HS-27A (cell line): Measurements from ENCODE around the gene ST6GAL1.
"Not testable (repeated sequence)": the region's sequence is repeated elsewhere in the genome, so short reads cannot be mapped to it uniquely, and the experiment has no call there.

Experiments used
- DNase-seq: peaks from one replicate; pipeline ENCODE4 v3.0.0-alpha.2; 2012; ENCODE audit warnings: low read depth, missing footprints

ST6GAL1 gene

GRCh38 chr3:186971106-186971505, 40.8 kb downstream of the ST6GAL1 start:
- DNase-seq: not testable (repeated sequence)

DNA sequence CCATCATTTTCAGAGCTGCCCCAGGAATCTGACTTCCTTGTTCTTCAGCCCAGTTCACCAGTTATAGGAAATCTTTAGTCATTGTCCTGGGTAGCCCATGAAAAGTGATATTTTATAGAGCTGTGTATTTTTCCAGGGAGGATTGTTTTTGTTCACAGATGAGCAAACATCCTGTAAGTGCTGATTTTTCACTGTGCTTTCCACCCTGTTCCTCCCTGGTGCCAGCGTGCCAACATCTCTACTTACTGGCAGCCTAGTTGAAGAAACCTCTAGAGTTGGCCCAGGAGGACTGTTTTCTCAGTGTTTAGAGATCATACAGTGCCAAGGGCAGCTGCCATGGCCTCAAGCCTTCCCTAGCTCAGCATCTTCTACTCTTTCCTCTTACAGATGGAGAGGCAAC, 41.3 kb downstream of the ST6GAL1 start:
- no peak for DNase-seq

GRCh38 chr3:186973702-186974101, 43.4 kb downstream of the ST6GAL1 start:
- no peak for DNase-seq

- DNase-seq: no peak
Measured at GRCh38 chr3:186974824-186975313, 44.5 kb downstream of the ST6GAL1 start.

GRCh38 chr3:186975726-186976125, 45.4 kb downstream of the ST6GAL1 start:
- no peak for DNase-seq

- DNase-seq: no peak
Measured at GRCh38 chr3:186976837-186977750, 46.8 kb downstream of the ST6GAL1 start.

- DNase-seq: no peak
Measured at GRCh38 chr3:186978712-186979111, 48.4 kb downstream of the ST6GAL1 start.

GRCh38 chr3:186979852-186980251, 49.5 kb downstream of the ST6GAL1 start:
- no peak for DNase-seq

- DNase-seq: no peak
Measured at GRCh38 chr3:186980989-186981388, 50.7 kb downstream of the ST6GAL1 start.

- no peak for DNase-seq
Measured at GRCh38 chr3:186983659-186984058, 53.3 kb downstream of the ST6GAL1 start.

DNA sequence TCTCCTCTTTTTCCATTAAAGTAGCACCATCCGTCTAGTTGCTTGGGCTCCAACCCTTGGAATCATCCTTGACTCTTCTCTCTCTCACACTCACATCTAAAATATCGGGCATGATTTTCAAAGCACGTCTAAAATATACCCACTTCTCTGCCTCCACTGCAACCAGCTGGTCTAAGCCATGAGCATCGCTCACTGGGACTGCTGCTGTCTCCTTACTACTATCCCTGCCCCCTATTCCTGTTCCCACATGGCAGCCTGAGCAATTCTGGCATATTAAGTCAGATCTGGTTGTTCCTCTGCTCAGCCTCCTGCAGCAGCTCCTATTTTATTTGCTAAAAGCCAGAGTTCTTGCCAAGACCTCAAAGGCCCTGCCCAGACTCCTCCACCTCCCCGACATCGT, 53.7 kb downstream of the ST6GAL1 start:
- no peak for DNase-seq

DNA sequence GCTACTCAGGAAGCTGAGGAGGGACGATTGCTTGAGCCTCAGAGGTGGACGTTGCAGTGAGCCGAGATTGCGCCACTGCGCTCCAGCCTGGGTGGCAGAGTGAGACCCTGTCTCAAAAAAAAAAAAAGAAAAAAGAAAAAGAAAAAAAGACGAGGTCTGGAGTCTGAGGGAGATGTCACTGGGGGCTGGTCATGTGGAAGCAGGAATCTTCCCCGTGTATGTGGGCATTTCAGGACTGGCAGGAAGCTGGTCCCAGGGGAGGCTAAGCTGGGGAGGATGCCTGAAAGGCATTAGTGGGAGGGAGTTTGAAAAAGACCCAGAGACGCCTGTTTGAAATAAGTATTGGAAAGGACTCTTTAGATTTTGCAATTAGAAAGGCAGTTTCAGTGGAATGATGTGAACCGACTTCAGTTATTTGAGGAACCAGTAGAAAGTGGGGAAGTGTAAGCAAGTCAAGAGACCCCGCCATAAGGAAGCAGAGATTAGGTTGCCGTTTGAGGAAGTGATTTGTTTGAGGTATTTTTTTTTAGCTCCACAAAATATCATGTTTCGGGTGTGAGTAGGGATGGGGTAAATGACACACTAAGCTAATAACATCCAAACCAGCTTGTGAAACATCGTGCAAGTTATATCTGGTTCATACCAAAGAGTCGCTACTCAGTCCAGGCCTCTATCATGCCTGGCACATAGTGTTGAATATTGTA, 55.5 kb downstream of the ST6GAL1 start:
- DNase-seq: no peak

DNA sequence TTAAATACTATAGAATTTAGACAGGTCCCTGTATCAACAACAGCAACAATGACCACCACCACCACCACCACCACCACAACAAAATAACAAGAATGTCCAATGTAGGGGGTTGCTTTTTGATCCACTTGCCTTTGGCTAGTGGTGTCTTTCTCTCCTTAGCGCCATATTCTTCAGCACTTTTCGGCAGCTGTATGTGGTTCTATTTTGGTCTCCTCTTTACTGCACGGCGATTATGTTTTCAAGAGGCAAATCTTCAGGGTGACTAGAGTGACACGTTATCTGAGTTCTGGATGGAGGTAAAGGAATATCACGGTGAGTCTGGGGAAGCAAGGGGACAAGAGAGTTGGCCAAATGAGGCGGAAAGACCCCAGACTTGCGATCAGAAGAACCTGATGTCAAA, 56.1 kb downstream of the ST6GAL1 start:
- no peak for DNase-seq

- no peak for DNase-seq
Measured at GRCh38 chr3:186986816-186987215, 56.5 kb downstream of the ST6GAL1 start.

DNA sequence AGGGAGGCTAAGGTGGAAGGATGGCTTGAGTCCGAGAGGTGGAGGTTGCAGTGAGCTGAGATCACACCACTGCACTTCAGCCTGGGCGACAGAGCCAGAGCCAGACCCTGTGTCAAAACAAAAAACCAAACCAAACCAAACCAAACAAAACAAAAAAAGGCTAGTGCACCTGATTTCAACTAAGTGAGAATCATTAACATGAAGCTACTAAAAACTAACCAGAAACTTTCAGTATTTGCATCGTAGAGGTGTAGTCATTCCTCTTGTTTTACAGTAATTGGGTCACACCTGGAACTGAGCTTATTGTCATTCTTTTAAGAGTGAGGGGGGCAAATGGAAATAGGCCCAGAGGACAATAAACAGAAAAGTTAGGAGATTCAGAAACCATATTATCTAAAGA, 58.5 kb downstream of the ST6GAL1 start:
- no peak for DNase-seq

DNA sequence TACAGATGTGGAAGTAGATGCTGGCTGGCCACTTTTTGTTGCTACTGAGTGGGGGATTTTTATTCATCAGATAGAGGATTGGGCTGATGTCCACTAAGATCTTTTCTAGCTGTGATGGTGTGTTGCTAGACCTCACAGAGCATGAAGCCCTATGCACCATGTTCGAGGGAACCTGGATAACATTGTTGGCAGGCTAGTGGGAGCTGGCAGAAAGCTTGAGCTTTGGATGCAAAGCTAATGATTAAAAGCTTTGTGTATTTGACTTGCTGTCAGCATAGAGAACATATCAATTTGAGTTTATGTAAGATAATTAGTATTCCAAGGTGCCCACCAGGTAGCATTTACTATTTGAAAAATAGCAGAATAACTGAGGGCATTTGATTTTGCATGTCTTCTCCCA, 59.1 kb downstream of the ST6GAL1 start:
- DNase-seq: no peak

GRCh38 chr3:186990277-186990676, 60.0 kb downstream of the ST6GAL1 start:
- no peak for DNase-seq

DNA sequence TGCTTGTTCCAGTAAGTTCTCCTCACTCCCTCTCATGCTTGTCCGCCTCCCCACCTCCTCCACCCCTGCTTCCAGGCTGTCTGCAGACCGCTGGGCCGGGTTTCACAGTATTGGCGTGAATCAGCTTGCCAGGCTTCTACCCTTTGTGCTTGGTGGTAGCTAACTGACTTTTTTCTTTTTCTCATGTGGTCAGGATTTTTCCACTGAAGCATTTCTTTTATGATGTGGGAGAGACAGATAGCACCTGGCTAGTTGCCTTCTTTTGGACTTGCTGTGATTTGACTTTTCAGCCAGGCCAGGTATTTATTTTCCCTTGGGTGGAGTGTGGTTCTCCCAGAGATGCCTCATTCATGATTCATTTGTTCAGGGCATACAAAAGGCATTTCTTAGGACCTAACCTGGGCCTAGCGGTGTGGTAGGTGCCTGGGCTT, 60.6 kb downstream of the ST6GAL1 start:
- no peak for DNase-seq

- DNase-seq: no peak
Measured at GRCh38 chr3:186991470-186991869, 61.1 kb downstream of the ST6GAL1 start.

GRCh38 chr3:186992096-186992495, 61.8 kb downstream of the ST6GAL1 start:
- not testable (repeated sequence) for DNase-seq

GRCh38 chr3:186993210-186993782, 63.0 kb downstream of the ST6GAL1 start:
- no peak for DNase-seq
